Measurements from ENCODE around the gene LIMS2.

The LIMS2 gene

DNA sequence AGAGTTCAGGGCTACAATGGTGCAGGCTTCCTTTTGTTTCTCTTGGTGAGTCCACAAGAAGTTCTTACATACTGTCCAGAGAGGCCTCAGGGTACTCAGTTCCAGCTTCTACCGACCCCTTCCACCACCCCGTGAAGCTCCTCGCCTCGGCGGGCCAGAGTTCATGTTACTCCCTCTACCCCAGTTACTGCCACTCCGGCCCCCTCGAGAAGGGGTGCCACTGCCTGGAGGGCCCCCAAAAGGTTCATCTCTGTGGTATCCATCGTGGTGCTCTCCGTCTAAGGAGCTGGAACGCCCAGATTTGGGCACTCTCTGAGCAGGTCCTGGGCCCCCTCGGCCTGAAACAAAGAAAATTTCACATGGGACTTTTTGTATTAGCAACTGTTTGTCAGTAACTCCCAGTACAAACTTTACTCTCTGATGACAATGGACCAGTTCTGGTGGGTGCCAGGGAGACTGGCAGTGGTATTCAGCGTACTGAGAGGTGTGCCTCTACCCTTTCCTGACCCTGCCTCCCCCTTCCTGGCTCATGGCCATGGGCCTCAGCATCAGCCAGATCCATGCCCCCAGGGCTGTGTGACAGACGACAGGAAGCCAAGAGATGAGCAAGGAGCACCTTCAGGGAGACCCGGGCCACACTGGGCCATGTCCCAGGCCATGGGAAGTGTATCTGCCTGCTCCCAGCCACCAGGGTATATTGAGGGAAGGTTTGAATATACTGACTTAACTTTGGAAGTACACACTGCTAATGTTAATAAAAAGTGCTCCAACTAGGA, 31.1 kb upstream of the LIMS2 start:
- DNase-seq = peak; percentile 65
- Histone ChIP-seq H3K27me3 (no peaks in the 10 kb centered on the region), H3K36me3 (peaks cover 12% of the 10 kb centered on the region), H3K9me3 (no peaks in the 10 kb centered on the region), H3K4me1 (no peaks in the 10 kb centered on the region), H3K4me3 (ENCODE audit: low read depth, low read length) (no peak overlapping the region)
- TF ChIP-seq, protein P1, sequence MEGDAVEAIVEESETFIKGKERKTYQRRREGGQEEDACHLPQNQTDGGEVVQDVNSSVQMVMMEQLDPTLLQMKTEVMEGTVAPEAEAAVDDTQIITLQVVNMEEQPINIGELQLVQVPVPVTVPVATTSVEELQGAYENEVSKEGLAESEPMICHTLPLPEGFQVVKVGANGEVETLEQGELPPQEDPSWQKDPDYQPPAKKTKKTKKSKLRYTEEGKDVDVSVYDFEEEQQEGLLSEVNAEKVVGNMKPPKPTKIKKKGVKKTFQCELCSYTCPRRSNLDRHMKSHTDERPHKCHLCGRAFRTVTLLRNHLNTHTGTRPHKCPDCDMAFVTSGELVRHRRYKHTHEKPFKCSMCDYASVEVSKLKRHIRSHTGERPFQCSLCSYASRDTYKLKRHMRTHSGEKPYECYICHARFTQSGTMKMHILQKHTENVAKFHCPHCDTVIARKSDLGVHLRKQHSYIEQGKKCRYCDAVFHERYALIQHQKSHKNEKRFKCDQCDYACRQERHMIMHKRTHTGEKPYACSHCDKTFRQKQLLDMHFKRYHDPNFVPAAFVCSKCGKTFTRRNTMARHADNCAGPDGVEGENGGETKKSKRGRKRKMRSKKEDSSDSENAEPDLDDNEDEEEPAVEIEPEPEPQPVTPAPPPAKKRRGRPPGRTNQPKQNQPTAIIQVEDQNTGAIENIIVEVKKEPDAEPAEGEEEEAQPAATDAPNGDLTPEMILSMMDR (IDR thresholded peaks at IDR 0.05; ENCODE audit: low read depth, low read length) = no peak

DNA sequence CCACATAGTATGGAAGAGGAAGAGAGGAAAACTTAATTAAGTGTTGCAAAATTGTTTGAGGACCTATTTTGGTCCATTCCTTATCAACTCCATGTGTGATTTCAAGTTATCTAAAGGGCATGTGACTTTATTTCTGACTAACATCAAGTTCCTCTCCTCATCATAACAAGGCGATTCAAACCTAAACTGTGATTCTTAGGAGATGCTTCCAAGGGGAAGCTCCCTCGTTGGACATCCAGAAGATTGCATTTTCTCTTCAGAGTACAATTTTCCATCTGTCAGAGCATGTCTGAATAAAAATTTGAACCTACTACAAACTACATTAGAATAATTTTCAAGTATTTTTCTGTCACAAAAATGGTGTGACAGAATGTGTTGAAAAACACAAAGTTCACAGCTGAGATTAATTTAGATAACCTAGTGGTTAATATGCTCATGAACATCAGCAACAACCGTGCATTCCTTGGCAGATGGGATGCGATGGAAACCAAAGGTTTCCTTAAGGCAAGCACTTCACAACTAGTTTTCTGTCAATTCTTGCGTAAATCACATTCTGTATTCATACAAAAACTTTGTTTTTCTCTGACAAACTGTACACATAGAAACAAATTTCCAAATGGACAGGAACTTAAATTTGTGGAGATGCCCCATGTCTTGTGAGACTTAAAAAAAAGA, 30.2 kb upstream of the LIMS2 start:
- no peaks in the 10 kb centered on the region for H3K9me3 ChIP-seq
- peaks cover 12% of the 10 kb centered on the region for H3K36me3 ChIP-seq
- no peak overlapping the region for H3K4me3 ChIP-seq (ENCODE audit: low read depth, low read length)
- no peaks in the 10 kb centered on the region for H3K4me1 ChIP-seq
- TF ChIP-seq, protein P1 (IDR thresholded peaks at IDR 0.05; ENCODE audit: low read depth, low read length) = no peak
- DNase-seq = no peak
- H3K27me3 ChIP-seq = no peaks in the 10 kb centered on the region

DNA sequence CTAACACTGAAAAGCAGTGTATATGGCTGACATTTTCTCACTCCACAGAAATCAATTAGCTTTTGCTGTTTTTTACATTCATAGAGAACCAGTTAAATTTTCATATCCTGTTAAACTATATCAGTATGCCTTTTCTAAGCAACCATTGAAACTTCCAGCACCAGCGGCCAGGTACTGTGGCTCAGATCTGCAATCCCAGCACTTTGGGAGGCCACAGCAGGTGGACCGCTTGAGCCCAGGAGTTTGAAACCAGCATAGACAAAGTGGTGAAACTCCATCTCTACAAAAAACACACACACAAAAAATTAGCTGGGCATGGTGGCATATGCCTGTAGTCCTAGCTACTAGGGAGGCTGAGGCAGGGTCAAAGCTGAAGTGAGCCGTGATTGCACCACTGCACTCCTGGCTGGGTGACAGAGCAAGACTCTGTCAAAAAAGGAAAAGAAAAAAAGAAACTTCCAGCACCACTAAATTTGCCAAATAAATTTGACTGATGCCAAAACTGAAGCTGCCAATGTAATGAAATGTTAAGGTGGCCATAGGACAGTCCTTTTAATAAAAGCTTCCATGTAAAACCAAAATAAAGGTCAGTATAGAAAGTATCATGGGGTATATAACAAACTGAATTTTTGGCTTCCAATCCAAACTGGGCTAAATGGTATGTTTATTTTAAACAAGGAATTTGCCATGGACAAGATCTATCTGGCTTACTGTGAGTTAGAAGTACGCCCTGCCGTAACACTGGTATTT, 29.5 kb upstream of the LIMS2 start:
- TF ChIP-seq, protein P1 (IDR thresholded peaks at IDR 0.05; ENCODE audit: low read depth, low read length) = no peak
- no peak for DNase-seq
- Histone ChIP-seq H3K36me3 (peaks cover 12% of the 10 kb centered on the region), H3K4me3 (ENCODE audit: low read depth, low read length) (no peak overlapping the region), H3K4me1 (no peaks in the 10 kb centered on the region), H3K27me3 (no peaks in the 10 kb centered on the region), H3K9me3 (no peaks in the 10 kb centered on the region)

DNA sequence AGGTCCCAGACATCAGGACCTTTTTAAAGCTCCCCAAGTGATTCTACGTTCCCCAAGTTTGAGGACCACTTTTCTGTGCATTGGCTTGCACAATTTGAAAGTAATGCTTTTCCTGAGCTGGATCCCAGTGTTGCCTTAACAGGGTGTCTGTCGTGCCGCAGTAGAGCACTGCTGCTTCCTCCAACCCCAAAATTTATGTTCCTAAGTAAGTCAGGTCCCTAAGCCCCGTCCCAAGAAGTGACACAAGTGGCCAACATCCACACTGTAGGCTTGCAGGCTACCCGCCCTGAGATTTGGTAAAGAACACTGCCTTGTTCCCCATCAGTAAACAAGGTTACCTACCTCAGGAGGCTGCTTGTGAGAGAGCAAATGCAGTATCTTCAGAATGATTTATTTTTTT, 28.0 kb upstream of the LIMS2 start:
- H3K9me3 ChIP-seq = no peaks in the 10 kb centered on the region
- H3K36me3 ChIP-seq = peaks cover 7% of the 10 kb centered on the region; the same call in 1 of the 2 replicates
- H3K4me1 ChIP-seq = no peaks in the 10 kb centered on the region
- peak overlapping the region; percentile 63; the same call in 1 of the 2 replicates for H3K4me3 ChIP-seq (ENCODE audit: low read depth, low read length)
- TF ChIP-seq, protein P1 (IDR thresholded peaks at IDR 0.05; ENCODE audit: low read depth, low read length) = no peak
- H3K27me3 ChIP-seq = no peaks in the 10 kb centered on the region
- DNase-seq = no peak

DNA sequence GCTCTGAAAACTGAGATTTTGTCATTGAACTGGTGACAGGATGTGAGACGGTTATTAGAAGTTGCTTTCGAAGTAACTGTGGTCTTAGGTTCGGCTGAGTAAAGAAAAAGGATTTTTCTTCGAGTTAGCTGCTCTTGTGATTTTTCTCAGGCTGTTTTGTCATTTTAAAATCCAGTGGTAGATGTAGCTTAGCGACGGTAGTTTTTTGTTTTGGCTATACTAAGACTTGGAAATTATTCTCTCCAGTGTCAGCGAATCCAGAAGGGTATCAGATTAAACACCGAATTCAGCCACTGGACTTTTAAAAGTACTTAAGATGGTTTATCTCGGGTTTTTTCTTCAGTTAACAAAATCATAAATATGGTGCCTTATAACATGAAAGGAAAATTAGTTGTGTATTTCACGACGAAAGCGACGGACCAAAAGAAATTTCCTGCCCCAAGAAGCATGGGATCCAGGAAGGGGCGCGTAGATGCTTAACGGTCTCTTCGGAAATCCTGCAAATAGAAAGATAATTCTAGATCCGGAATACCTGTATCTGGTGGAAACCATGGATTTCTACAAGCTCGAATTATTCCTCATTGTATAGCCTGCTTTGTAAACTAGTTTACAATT, 27.2 kb upstream of the LIMS2 start:
- TF ChIP-seq, protein P1 (IDR thresholded peaks at IDR 0.05; ENCODE audit: low read depth, low read length) = no peak
- no peak for DNase-seq
- Histone ChIP-seq H3K36me3 (0 out of 2 replicates have a peak, but pooled peaks cover 4% of the 10 kb centered on the region), H3K27me3 (no peaks in the 10 kb centered on the region), H3K4me3 (ENCODE audit: low read depth, low read length) (peak overlapping the region; percentile 63), H3K4me1 (no peaks in the 10 kb centered on the region), H3K9me3 (no peaks in the 10 kb centered on the region)

Measured in BE2C (cell line).